HFFc6 (cell line): ENCODE measurements around the gene FGFBP1. TPM values are rescaled to one million over a fixed set of nuclear protein-coding genes. Genes with fewer than 3 reads are reported as not detected.

Source experiments
- DNase-seq: peaks from one replicate; pipeline ENCODE4 v3.0.0-alpha.2; 2018
- H3K27ac Mint-ChIP-seq: 2 replicates; pipeline ENCODE4 v1.8.0; 2020; ENCODE audit warnings: mild to moderate bottlenecking, mixed read lengths
- H3K27me3 Mint-ChIP-seq: 2 replicates; pipeline ENCODE4 v1.8.0; 2021; ENCODE audit warnings: mild to moderate bottlenecking, moderate library complexity, mixed read lengths; ENCODE audit not compliant: insufficient read depth
- H3K36me3 Mint-ChIP-seq: 2 replicates; pipeline ENCODE4 v1.8.0; 2021; ENCODE audit warnings: low read depth, mixed read lengths
- H3K4me1 Mint-ChIP-seq: 2 replicates; pipeline ENCODE4 v1.8.0; 2020; ENCODE audit warnings: low read depth, mixed read lengths
- H3K4me3 Mint-ChIP-seq: 2 replicates; pipeline ENCODE4 v1.8.0; 2020; ENCODE audit warnings: mild to moderate bottlenecking, moderate library complexity, mixed read lengths
- H3K9me3 Mint-ChIP-seq: 2 replicates; pipeline ENCODE4 v1.8.0; 2020; ENCODE audit warnings: mild to moderate bottlenecking, mixed read lengths
- CTCF ChIP-seq: fragments of 200-600 bp; sonication (generic); IDR thresholded peaks from 2 replicates; pipeline ENCODE4 v1.5.0; 2021; ENCODE audit warnings: antibody characterized with exemption, mild to moderate bottlenecking
- total RNA-seq, 6 experiments: library from RNA; stranded (reverse); fragmentation: NEBNext Ultra II Directional; extraction: Animal tissue kit (Norgen Biotek cat#: 25700); gene quantifications; 2 replicates in 1 of 6; 3 replicates in 5 of 6; pipeline ENCODE4 v1.2.3, GENCODE V29; 2021

The FGFBP1 gene
- total RNA-seq, 6 experiments from 2014 or later, result not detected

- peaks cover 50% of the 10 kb centered on the region for H3K27me3 Mint-ChIP-seq
- H3K27ac Mint-ChIP-seq, result no peak overlapping the region
- H3K4me1 Mint-ChIP-seq, result no peaks in the 10 kb centered on the region
- H3K9me3 Mint-ChIP-seq, result peaks cover 3% of the 10 kb centered on the region; the same call in 1 of the 2 replicates
- H3K36me3 Mint-ChIP-seq, result peaks cover 10% of the 10 kb centered on the region
- no peak for DNase-seq
- TF ChIP-seq CTCF, result no peak
- H3K4me3 Mint-ChIP-seq, result no peak overlapping the region
Measured at GRCh38 chr4:15901998-15902397, 36.5 kb downstream of the FGFBP1 start.

GRCh38 chr4:15901007-15901406 is 37.5 kb downstream of the FGFBP1 start:
- H3K4me1 Mint-ChIP-seq, result 0 out of 2 replicates have a peak, but pooled peaks cover under 1% of the 10 kb centered on the region
- no peak overlapping the region for H3K27ac Mint-ChIP-seq
- TF ChIP-seq CTCF, result no peak

DNA sequence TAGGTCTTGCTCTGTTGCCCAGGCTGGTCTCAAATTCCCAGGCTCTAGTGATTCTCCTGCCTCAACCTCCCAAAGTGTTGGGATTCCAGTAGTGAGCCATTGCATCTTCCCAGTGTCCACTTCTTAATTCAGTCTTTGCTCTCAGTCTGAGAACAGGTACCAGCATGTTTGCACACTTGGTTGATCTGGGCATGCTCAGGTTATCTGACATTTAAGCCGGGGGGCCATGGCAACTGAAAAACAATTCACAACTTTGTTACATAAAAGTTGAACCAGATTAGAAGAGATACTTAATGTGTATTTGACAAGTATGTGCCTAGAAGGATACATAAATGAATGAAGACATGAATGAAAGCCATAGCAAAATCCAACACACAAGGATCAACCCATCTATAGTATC is 39.0 kb downstream of the FGFBP1 start:
- TF ChIP-seq CTCF, result no peak
- peaks cover 48% of the 10 kb centered on the region for H3K27me3 Mint-ChIP-seq
- no peak overlapping the region for H3K4me3 Mint-ChIP-seq
- no peak overlapping the region for H3K27ac Mint-ChIP-seq
- H3K9me3 Mint-ChIP-seq, result no peaks in the 10 kb centered on the region
- H3K4me1 Mint-ChIP-seq, result peaks cover 13% of the 10 kb centered on the region
- no peak for DNase-seq
- H3K36me3 Mint-ChIP-seq, result peaks cover 10% of the 10 kb centered on the region

More at GRCh38 chr4:15901007-15901406, 37.5 kb downstream of the FGFBP1 start:
- Mint-ChIP-seq H3K9me3 (peaks cover 3% of the 10 kb centered on the region; the same call in 1 of the 2 replicates), H3K36me3 (peaks cover 10% of the 10 kb centered on the region), H3K27me3 (peaks cover 50% of the 10 kb centered on the region), H3K4me3 (no peak overlapping the region)
- DNase-seq, result no peak

- H3K9me3 Mint-ChIP-seq, result no peaks in the 10 kb centered on the region
- TF ChIP-seq CTCF, result no peak
- peaks cover 19% of the 10 kb centered on the region for H3K4me1 Mint-ChIP-seq
- H3K27ac Mint-ChIP-seq, result no peak overlapping the region
- no peak for DNase-seq
- H3K36me3 Mint-ChIP-seq, result peaks cover 10% of the 10 kb centered on the region
- H3K4me3 Mint-ChIP-seq, result no peak overlapping the region
- peaks cover 42% of the 10 kb centered on the region for H3K27me3 Mint-ChIP-seq
Measured at GRCh38 chr4:15898902-15899301, 39.6 kb downstream of the FGFBP1 start.

DNA sequence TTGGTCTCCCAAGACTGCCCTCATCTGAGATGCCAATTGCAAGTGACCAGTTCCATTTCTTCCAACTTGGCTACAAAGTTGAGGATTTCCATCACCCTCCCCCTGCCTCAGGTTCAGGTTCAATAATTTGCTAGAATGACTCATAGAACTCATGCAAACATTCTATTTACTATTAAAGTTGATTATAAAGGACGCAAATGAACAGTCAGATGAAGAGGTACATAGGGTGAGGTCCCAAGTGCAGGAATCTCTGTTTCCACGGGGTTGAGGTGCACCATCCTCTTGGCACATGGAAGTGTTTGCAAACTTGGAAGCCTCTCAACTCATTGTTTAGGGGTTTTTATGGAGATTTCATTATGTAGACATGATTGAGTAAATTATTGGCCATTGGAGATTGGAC is 41.0 kb downstream of the FGFBP1 start:
- Mint-ChIP-seq H3K36me3 (peaks cover 10% of the 10 kb centered on the region), H3K27ac (no peak overlapping the region), H3K27me3 (peaks cover 32% of the 10 kb centered on the region), H3K9me3 (no peaks in the 10 kb centered on the region), H3K4me1 (peaks cover 32% of the 10 kb centered on the region), H3K4me3 (no peak overlapping the region)
- no peak for TF ChIP-seq CTCF
- no peak for DNase-seq
